SK-N-SH (cell line): ENCODE measurements around the gene GJA3. TPM values are rescaled to one million over a fixed set of nuclear protein-coding genes. Genes with fewer than 3 reads are reported as not detected.

Experiments used
- CTCF ChIA-PET: fragments of 300-600, 350-600 bp; formaldehyde crosslinking; extraction: SDS; loops from one replicate; lab custom pipeline; 2021; lab: Yijun Ruan, JAX
- POLR2A ChIA-PET: fragments of 350-600 bp; sonication (Branson Sonifier 250); formaldehyde crosslinking; extraction: SDS; loops from one replicate; lab custom pipeline; 2020; ENCODE audit warnings: antibody characterized with exemption, inconsistent platforms; lab: Yijun Ruan, JAX
- DNase-seq: peaks from one replicate; pipeline ENCODE4 v3.0.0; 2012
- H2AFZ ChIP-seq: fragments of 200-600 bp; sonication (generic); 2 replicates; pipeline ENCODE4 v1.8.1; 2016; ENCODE audit warnings: antibody characterized with exemption, mild to moderate bottlenecking, low read depth
- H3F3A ChIP-seq: fragments of 200-600 bp; sonication (generic); replicated peaks from 2 replicates; pipeline ENCODE3; 2016; ENCODE audit warnings: antibody characterized with exemption, mild to moderate bottlenecking; ENCODE audit not compliant: insufficient read depth
- H3K27ac ChIP-seq, 2 experiments: fragments of 200-500 bp in 1 of 2; fragments of 200-600 bp in 1 of 2; sonication (Bioruptor generic) in 1 of 2; sonication (generic), shearing (Covaris generic) in 1 of 2; 2 replicates each; pipeline versions ENCODE4 v1.5.1 to v1.6.1; 2014 to 2016; ENCODE audit warnings: low read depth in 2 of 2, inconsistent platforms in 1 of 2, low read length in 1 of 2, mild to moderate bottlenecking in 1 of 2, mixed read lengths in 1 of 2
- H3K27me3 ChIP-seq: fragments of 200-600 bp; sonication (generic), shearing (Covaris generic); 2 replicates; pipeline ENCODE4 v1.6.1; 2016; ENCODE audit warnings: mixed run types; ENCODE audit not compliant: insufficient read depth
- H3K36me3 ChIP-seq, 2 experiments: fragments of 200-500 bp in 1 of 2; fragments of 200-600 bp in 1 of 2; sonication (Bioruptor generic) in 1 of 2; sonication (generic) in 1 of 2; replicated peaks in 1 of 2; 2 replicates each; pipeline versions ENCODE3 to v1.5.1; 2014 to 2016; ENCODE audit warnings: low read length in 1 of 2, mild to moderate bottlenecking in 1 of 2; ENCODE audit not compliant: insufficient read depth in 2 of 2, control insufficient read depth in 1 of 2
- H3K4me1 ChIP-seq, 2 experiments: fragments of 200-500 bp in 1 of 2; fragments of 200-600 bp in 1 of 2; sonication (Bioruptor generic) in 1 of 2; sonication (generic), shearing (Covaris generic) in 1 of 2; 2 replicates each; pipeline versions ENCODE4 v1.5.1 to v1.6.1; 2014 to 2016; ENCODE audit warnings: low read depth in 1 of 2, low read length in 1 of 2, mixed run types in 1 of 2; ENCODE audit not compliant: insufficient read depth in 2 of 2, control insufficient read depth in 1 of 2
- H3K4me2 ChIP-seq: fragments of 200-600 bp; sonication (generic), shearing (Covaris generic); 2 replicates; pipeline ENCODE4 v1.6.1; 2017; ENCODE audit warnings: mixed run types
- H3K4me3 ChIP-seq, 2 experiments: fragments of 200-500 bp in 1 of 2; fragments of 200-600 bp in 1 of 2; sonication (Bioruptor generic) in 1 of 2; sonication (generic), shearing (Covaris generic) in 1 of 2; 2 replicates each; pipeline versions ENCODE4 v1.5.1 to v1.8.1; 2014 to 2016; ENCODE audit warnings: low read depth in 2 of 2, inconsistent platforms in 1 of 2, low read length in 1 of 2, mild to moderate bottlenecking in 1 of 2, mixed read lengths in 1 of 2, moderate library complexity in 1 of 2
- H3K79me2 ChIP-seq: fragments of 200-600 bp; sonication (generic); 2 replicates; pipeline ENCODE4 v1.8.1; 2017; ENCODE audit warnings: mild to moderate bottlenecking; ENCODE audit not compliant: insufficient read depth
- H3K9ac ChIP-seq: fragments of 200-600 bp; sonication (generic); 2 replicates; pipeline ENCODE4 v1.6.1; 2017; ENCODE audit warnings: mixed run types
- H3K9me2 ChIP-seq: fragments of 200-600 bp; sonication (generic); 2 replicates; pipeline ENCODE4 v1.6.1; 2017; ENCODE audit warnings: mixed run types
- H3K9me3 ChIP-seq: fragments of 200-600 bp; sonication (generic); 2 replicates; pipeline ENCODE4 v1.6.1; 2017; ENCODE audit warnings: mixed run types, mild to moderate bottlenecking, moderate library complexity
- H4K20me1 ChIP-seq: fragments of 200-600 bp; sonication (generic); 2 replicates; pipeline ENCODE4 v1.6.1; 2017; ENCODE audit warnings: mild to moderate bottlenecking, mixed run types; ENCODE audit not compliant: insufficient read depth
- EP300 ChIP-seq, 2 experiments: IDR thresholded peaks; 2 replicates each; pipeline versions ENCODE4 v1.4.0 to v1.6.1; 2012; ENCODE audit warnings: borderline replicate concordance in 1 of 2, low read depth in 1 of 2, low read length in 1 of 2
- EZH2phosphoT487 ChIP-seq: fragments of 200-600 bp; sonication (generic); IDR thresholded peaks from 2 replicates; pipeline ENCODE4 v1.6.1; 2017; ENCODE audit warnings: low read depth, mixed run types, mild to moderate bottlenecking, antibody characterized with exemption, moderate library complexity, borderline replicate concordance
- FOXM1 ChIP-seq: IDR thresholded peaks from 2 replicates; pipeline ENCODE4 v1.4.0; 2012; ENCODE audit warnings: low read depth, mild to moderate bottlenecking
- GABPA ChIP-seq: IDR thresholded peaks from 2 replicates; pipeline ENCODE4 v1.4.0; 2012; ENCODE audit warnings: low read depth, mild to moderate bottlenecking
- JUND ChIP-seq: IDR thresholded peaks from 2 replicates; pipeline ENCODE4 v1.4.0; 2012
- MXI1 ChIP-seq: IDR thresholded peaks from 2 replicates; pipeline ENCODE4 v1.6.1; 2012; ENCODE audit warnings: mild to moderate bottlenecking, low read depth, low read length, improper control_type of control experiment
- NFIC ChIP-seq: IDR thresholded peaks from 2 replicates; pipeline ENCODE4 v1.4.0; 2012; ENCODE audit warnings: borderline replicate concordance
- NRF1 ChIP-seq: IDR thresholded peaks from 2 replicates; pipeline ENCODE4 v1.6.1; 2012; ENCODE audit warnings: low read depth, mild to moderate bottlenecking, low read length
- POLR2AphosphoS5 ChIP-seq: IDR thresholded peaks from 2 replicates; pipeline ENCODE4 v1.6.1; 2012; ENCODE audit warnings: low read depth, low read length
- SIN3A ChIP-seq: IDR thresholded peaks from 2 replicates; pipeline ENCODE4 v1.6.1; 2012; ENCODE audit warnings: low read depth, mild to moderate bottlenecking, low read length, moderate library complexity, borderline replicate concordance
- WGBS: methylation state at CpG from one replicate; pipeline ENCODE4 v1.1.6; 2017; ENCODE audit warnings: low lambda C conversion rate; 5-methylcytosine and 5-hydroxymethylcytosine counted together
- polyA plus RNA-seq, 3 experiments: library from polyadenylated mRNA; depleted of rRNA; stranded (reverse); fragments of >200 nt; gene quantifications; 2 replicates each; pipeline ENCODE4 v1.2.3, GENCODE V29; 2012
- TF ChIP-seq, protein P1 (sequence below): IDR thresholded peaks from 2 replicates; pipeline ENCODE4 v1.4.0; 2012; ENCODE audit warnings: low read depth, borderline replicate concordance
- TF ChIP-seq, protein P2 (sequence below): fragments of 200-600 bp; sonication (generic); IDR thresholded peaks from 2 replicates; pipeline ENCODE4 v1.6.1; 2017; ENCODE audit warnings: antibody characterized with exemption, mild to moderate bottlenecking, moderate library complexity
- TF ChIP-seq, protein P3 (sequence below): fragments of 150-350 bp; IDR thresholded peaks from 2 replicates; pipeline ENCODE4 v1.6.1; 2016; ENCODE audit warnings: mild to moderate bottlenecking, low read depth, low read length

Gene GJA3
- polyA plus RNA-seq, 1 of the 3 experiments (the other 2 are of a cell fraction): not detected

DNA sequence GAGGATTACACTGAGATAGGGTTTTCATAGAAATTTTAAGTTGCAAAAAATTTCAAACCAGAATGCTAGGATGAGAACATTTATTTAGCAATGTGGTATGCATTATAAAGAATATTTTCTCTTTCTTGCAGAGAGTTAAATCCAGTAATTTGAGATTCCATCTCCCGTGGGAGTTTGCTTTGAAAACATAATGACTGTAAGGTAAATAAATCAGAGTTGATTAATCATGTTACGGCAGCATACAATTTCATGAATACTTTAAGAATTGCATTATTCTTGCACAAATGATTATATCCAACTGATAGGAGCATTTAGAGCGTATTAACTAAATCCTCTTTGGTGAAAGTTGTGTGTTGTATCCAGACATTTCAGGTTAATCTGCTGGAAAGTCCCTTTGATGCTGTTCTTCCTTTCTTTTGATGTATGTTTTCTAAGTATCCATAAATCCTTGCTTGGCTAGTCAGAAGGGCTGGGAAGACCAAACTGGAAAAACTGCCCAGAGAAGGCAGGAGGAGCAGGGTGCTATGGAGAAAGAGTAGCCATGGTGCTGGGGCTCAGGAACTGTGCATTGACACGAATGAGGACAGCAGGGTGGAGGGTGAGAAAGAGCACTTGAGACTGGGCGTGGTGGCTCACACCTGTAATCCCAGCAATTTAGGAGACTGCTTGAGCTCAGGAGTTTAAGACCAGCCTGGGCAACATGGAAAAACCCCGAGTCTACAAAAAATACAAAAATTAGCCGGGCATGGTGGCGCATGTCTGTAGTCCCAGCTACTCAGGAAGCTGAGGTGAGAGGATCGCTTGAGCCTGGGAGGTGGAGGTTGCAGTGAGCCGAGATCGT, 4.8 kb upstream of the GJA3 start:
- H4K20me1 ChIP-seq: no peaks in the 10 kb centered on the region
- H2AFZ ChIP-seq: no peak overlapping the region
- no peaks in the 10 kb centered on the region for H3K79me2 ChIP-seq
- 29% methylated on average over 11 of the region's 11 CpGs for WGBS
- POLR2A ChIA-PET: no interaction called here
- no peak overlapping the region for H3K9ac ChIP-seq
- H3F3A ChIP-seq: peaks cover 14% of the 10 kb centered on the region
- H3K27ac ChIP-seq: no peak overlapping the region
- H3K27me3 ChIP-seq: peaks cover 86% of the 10 kb centered on the region
- H3K9me3 ChIP-seq: no peaks in the 10 kb centered on the region
- CTCF ChIA-PET: interaction anchor here (1.4 kb wide), 1 partner anchor 38 kb away, joined by 6 read pairs; no protein-coding TSS in a partner anchor
- TF ChIP-seq JUND (no peak), NFIC (no peak), SIN3A (no peak), MXI1 (no peak), FOXM1 (no peak), EP300 (IDR thresholded peaks at IDR 0.05; ENCODE audit: borderline replicate concordance in 1 of 2, low read depth in 1 of 2, low read length in 1 of 2) (no peak), NRF1 (no peak), GABPA (no peak)
- TF ChIP-seq, protein P1, sequence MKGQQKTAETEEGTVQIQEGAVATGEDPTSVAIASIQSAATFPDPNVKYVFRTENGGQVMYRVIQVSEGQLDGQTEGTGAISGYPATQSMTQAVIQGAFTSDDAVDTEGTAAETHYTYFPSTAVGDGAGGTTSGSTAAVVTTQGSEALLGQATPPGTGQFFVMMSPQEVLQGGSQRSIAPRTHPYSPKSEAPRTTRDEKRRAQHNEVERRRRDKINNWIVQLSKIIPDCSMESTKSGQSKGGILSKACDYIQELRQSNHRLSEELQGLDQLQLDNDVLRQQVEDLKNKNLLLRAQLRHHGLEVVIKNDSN: no peak
- TF ChIP-seq, protein P2, sequence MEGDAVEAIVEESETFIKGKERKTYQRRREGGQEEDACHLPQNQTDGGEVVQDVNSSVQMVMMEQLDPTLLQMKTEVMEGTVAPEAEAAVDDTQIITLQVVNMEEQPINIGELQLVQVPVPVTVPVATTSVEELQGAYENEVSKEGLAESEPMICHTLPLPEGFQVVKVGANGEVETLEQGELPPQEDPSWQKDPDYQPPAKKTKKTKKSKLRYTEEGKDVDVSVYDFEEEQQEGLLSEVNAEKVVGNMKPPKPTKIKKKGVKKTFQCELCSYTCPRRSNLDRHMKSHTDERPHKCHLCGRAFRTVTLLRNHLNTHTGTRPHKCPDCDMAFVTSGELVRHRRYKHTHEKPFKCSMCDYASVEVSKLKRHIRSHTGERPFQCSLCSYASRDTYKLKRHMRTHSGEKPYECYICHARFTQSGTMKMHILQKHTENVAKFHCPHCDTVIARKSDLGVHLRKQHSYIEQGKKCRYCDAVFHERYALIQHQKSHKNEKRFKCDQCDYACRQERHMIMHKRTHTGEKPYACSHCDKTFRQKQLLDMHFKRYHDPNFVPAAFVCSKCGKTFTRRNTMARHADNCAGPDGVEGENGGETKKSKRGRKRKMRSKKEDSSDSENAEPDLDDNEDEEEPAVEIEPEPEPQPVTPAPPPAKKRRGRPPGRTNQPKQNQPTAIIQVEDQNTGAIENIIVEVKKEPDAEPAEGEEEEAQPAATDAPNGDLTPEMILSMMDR: no peak
- DNase-seq: no peak
- no peaks in the 10 kb centered on the region for H3K36me3 ChIP-seq
- no peaks in the 10 kb centered on the region for H3K9me2 ChIP-seq
- no peak overlapping the region for H3K4me2 ChIP-seq
- H3K4me3 ChIP-seq: no peak overlapping the region
- no peaks in the 10 kb centered on the region; a peak in 1 of 4 replicates for H3K4me1 ChIP-seq

DNA sequence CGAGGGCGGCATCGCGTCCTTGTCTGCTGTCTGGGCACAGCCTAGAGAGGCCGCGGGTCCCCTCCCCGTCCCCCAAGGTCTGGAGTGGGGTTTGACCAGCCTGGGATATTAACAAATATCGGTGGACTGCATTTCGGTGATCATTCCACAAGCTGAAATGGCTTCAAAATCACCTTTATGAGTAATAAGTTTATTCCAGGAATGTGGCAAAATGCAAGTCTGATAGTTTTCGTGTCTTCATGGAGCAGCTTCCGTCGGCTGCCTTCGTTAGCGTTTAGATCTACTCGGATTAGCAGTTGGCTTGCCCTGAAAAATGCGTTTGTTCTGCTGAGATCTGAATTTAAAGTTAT, 1.1 kb upstream of the GJA3 start:
- Histone ChIP-seq H3K9me3 (no peaks in the 10 kb centered on the region), H3K9ac (no peak overlapping the region), H3F3A (peaks cover 14% of the 10 kb centered on the region), H3K9me2 (no peaks in the 10 kb centered on the region), H4K20me1 (no peaks in the 10 kb centered on the region), H3K27me3 (peaks cover 84% of the 10 kb centered on the region), H3K4me1 (no peaks in the 10 kb centered on the region; a peak in 1 of 4 replicates), H2AFZ (no peak overlapping the region), H3K79me2 (no peaks in the 10 kb centered on the region), H3K27ac (no peak overlapping the region), H3K4me2 (no peak overlapping the region), H3K4me3 (no peak overlapping the region), H3K36me3 (no peaks in the 10 kb centered on the region)
- CTCF ChIA-PET: interaction anchor here (0.6 to 1.6 kb wide), 10 partner anchors 9 to 176 kb away, joined by 3 to 10 read pairs (median 4); no protein-coding TSS in a partner anchor
- POLR2A ChIA-PET: no interaction called here
- 40% methylated on average over 16 of the region's 16 CpGs for whole genome bisulfite sequencing
- TF ChIP-seq EZH2phosphoT487 (peak; percentile 68; the same call in 1 of the 2 replicates), POLR2AphosphoS5 (no peak)
- TF ChIP-seq, protein P3, sequence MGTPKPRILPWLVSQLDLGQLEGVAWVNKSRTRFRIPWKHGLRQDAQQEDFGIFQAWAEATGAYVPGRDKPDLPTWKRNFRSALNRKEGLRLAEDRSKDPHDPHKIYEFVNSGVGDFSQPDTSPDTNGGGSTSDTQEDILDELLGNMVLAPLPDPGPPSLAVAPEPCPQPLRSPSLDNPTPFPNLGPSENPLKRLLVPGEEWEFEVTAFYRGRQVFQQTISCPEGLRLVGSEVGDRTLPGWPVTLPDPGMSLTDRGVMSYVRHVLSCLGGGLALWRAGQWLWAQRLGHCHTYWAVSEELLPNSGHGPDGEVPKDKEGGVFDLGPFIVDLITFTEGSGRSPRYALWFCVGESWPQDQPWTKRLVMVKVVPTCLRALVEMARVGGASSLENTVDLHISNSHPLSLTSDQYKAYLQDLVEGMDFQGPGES: no peak
- no peak for DNase-seq
